K562 (cell line): ENCODE results near the gene PPP4R3C.

ENCODE experiments used
- CTCF ChIP-seq, 3 experiments: IDR thresholded peaks in 2 of 3; conservative IDR thresholded peaks in 1 of 3; 2 replicates each; pipeline ENCODE4 v1.5.1; 2011 to 2012; ENCODE audit warnings: low read length in 3 of 3, mild to moderate bottlenecking in 3 of 3, control low read depth in 2 of 3, improper control_type of control experiment in 1 of 3, inconsistent platforms in 1 of 3, low read depth in 1 of 3, mixed read lengths in 1 of 3, moderate library complexity in 1 of 3; ENCODE audit not compliant: insufficient read depth in 2 of 3
- JUN ChIP-seq, 2 experiments: sonication (generic) in 1 of 2; formaldehyde crosslinking in 1 of 2; IDR thresholded peaks; 2 replicates each; pipeline versions ENCODE4 v1.6.1 to v1.8.0; 2012 to 2022; ENCODE audit warnings: borderline replicate concordance in 2 of 2, mild to moderate bottlenecking in 2 of 2, improper control_type of control experiment in 1 of 2, low read depth in 1 of 2, low read length in 1 of 2, missing genetic modification reagents in 1 of 2
- MYNN ChIP-seq, 2 experiments: sonication (generic); formaldehyde crosslinking in 1 of 2; IDR thresholded peaks; 2 replicates each; pipeline versions ENCODE4 v1.5.0 to v1.6.1; 2016 to 2020; ENCODE audit warnings: antibody characterized with exemption in 1 of 2, missing genetic modification reagents in 1 of 2
- NR3C1 ChIP-seq: sonication (generic); formaldehyde crosslinking; IDR thresholded peaks from 2 replicates; pipeline ENCODE4 v1.8.1; 2022; ENCODE audit warnings: missing genetic modification reagents
- RFX1 ChIP-seq: fragments of 450-650 bp; IDR thresholded peaks from 2 replicates; pipeline ENCODE4 v1.6.1; 2016; ENCODE audit warnings: mild to moderate bottlenecking, moderate library complexity
- TGIF2 ChIP-seq: sonication (generic); formaldehyde crosslinking; IDR thresholded peaks from 2 replicates; pipeline ENCODE4 v1.8.1; 2022; ENCODE audit warnings: mild to moderate bottlenecking, missing genetic modification reagents, moderate library complexity
- ZBTB17 ChIP-seq: fragments of 450-650 bp; formaldehyde crosslinking; IDR thresholded peaks from 2 replicates; pipeline ENCODE4 v1.4.0; 2020; ENCODE audit warnings: mild to moderate bottlenecking
- ZBTB49 ChIP-seq: sonication (generic); formaldehyde crosslinking; IDR thresholded peaks from 2 replicates; pipeline ENCODE4 v1.8.0; 2022; ENCODE audit warnings: missing genetic modification reagents, mild to moderate bottlenecking, borderline replicate concordance
- ZNF146 ChIP-seq: IDR thresholded peaks from one replicate; pipeline ENCODE4 v1.6.1; 2018; ENCODE audit warnings: missing compliant biosample characterization; ENCODE audit not compliant: unreplicated experiment
- ZNF274 ChIP-seq: IDR thresholded peaks from 2 replicates; pipeline ENCODE4 v1.6.1; 2011; ENCODE audit warnings: low read depth, mild to moderate bottlenecking, low read length, moderate library complexity, borderline replicate concordance

- no peak for TF ChIP-seq MYNN (IDR thresholded peaks at IDR 0.05)
- no peak for TF ChIP-seq MYNN (CRISPR knock-in tag; IDR thresholded peaks at IDR 0.05)
- TF ChIP-seq ZBTB17 (CRISPR knock-in tag): no peak
- TF ChIP-seq TGIF2 (CRISPR knock-in tag): no peak
- no peak for TF ChIP-seq ZNF274
- TF ChIP-seq NR3C1 (CRISPR knock-in tag): no peak
- no peak for TF ChIP-seq CTCF (IDR thresholded peaks at IDR 0.05 in 2 of 3, conservative IDR thresholded peaks at IDR 0.05 in 1 of 3; ENCODE audit: insufficient read depth in 2 of 3, low read depth in 1 of 3, low read length in 3 of 3)
- TF ChIP-seq ZBTB49 (CRISPR knock-in tag): no peak
- TF ChIP-seq RFX1: no peak
- TF ChIP-seq JUN (IDR thresholded peaks at IDR 0.05; ENCODE audit: borderline replicate concordance, low read depth, low read length): no peak
- TF ChIP-seq JUN (CRISPR knock-in tag; IDR thresholded peaks at IDR 0.05; ENCODE audit: borderline replicate concordance): no peak
- no peak for TF ChIP-seq ZNF146 (CRISPR knock-in tag)
Observed at GRCh38 chrX:27466051-27466450, 2.9 kb upstream of the PPP4R3C start.
